MCF 10A (cell line): ENCODE data around the gene C4orf54. TPM values are rescaled to one million over a fixed set of nuclear protein-coding genes. Genes with fewer than 3 reads are reported as not detected.

Source experiments
- BruUV-seq: library from RNA; stranded (reverse); fragments of 400-500 nt; replicated peaks from 2 replicates; lab custom pipeline; 2021; lab: Mats Ljungman, UMichigan
- CTCF ChIA-PET: fragments of 300-600 bp; sonication (Branson Sonifier 250); formaldehyde crosslinking; extraction: SDS; loops from one replicate; lab custom pipeline; 2021; ENCODE audit warnings: antibody characterized with exemption, inconsistent platforms; lab: Yijun Ruan, JAX
- POLR2A ChIA-PET: fragments of 300-600, 350-650 bp; sonication (Branson Sonifier 250); formaldehyde crosslinking; extraction: SDS; loops from one replicate; lab custom pipeline; 2020; ENCODE audit warnings: antibody characterized with exemption, inconsistent platforms; lab: Yijun Ruan, JAX
- DNase-seq: peaks from one replicate; pipeline ENCODE4 v3.0.0-alpha.2; 2018; ENCODE audit not compliant: unreplicated experiment
- H3K27ac Mint-ChIP-seq: one replicate; pipeline ENCODE4 v1.8.0; 2022; ENCODE audit warnings: mild to moderate bottlenecking, low read depth, mixed read lengths; ENCODE audit not compliant: unreplicated experiment
- H3K27me3 Mint-ChIP-seq: one replicate; pipeline ENCODE4 v1.8.0; 2022; ENCODE audit warnings: mixed read lengths; ENCODE audit not compliant: insufficient read depth, unreplicated experiment
- H3K36me3 Mint-ChIP-seq: one replicate; pipeline ENCODE4 v1.8.0; 2022; ENCODE audit warnings: mild to moderate bottlenecking, moderate library complexity, mixed read lengths; ENCODE audit not compliant: insufficient read depth, unreplicated experiment
- H3K4me1 Mint-ChIP-seq: one replicate; pipeline ENCODE4 v1.8.0; 2022; ENCODE audit warnings: mixed read lengths; ENCODE audit not compliant: insufficient read depth, unreplicated experiment
- H3K4me3 Mint-ChIP-seq: one replicate; pipeline ENCODE4 v1.8.0; 2022; ENCODE audit warnings: mild to moderate bottlenecking, moderate library complexity, mixed read lengths; ENCODE audit not compliant: unreplicated experiment
- H3K9me3 Mint-ChIP-seq: one replicate; pipeline ENCODE4 v1.8.0; 2022; ENCODE audit warnings: mixed read lengths; ENCODE audit not compliant: unreplicated experiment
- CTCF ChIP-seq: fragments of 200-600 bp; IDR thresholded peaks from one replicate; pipeline ENCODE4 v1.8.0; 2022; ENCODE audit warnings: antibody characterized with exemption, mild to moderate bottlenecking; ENCODE audit not compliant: unreplicated experiment
- intact Hi-C: fragments of 100-400 bp; cut with micrococcal nuclease; formaldehyde crosslinking; loops from 2 replicates; pipeline ENCODE4 v1.14.1; 2022
- total RNA-seq: library from RNA; stranded (reverse); gene quantifications from 2 replicates; pipeline ENCODE4 v1.2.3, GENCODE V29; 2022

C4orf54 gene
- total RNA-seq, 1 experiment from 2014 or later: not detected

DNA sequence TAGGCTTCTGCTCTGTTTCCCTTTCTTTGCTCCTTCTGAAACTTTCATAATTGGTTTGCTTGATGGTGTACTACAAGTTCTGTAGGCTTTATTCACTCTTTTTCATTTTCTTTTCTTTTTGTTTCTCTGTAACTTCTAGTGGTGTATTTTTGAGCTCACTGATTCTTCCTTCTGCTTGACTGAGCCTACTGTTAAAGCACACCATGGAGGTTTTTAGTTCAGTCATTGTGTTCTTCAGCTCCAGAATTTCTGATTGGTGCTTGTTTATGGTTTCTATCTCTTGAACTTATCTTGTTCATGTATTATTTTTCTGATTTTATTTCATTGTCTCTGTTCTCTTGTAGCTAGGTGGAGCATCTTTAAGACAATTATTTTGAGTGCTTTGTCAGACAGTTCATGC lies 33.4 kb upstream of the C4orf54 start:
- Mint-ChIP-seq H3K27ac (no peak overlapping the region), H3K36me3 (no peaks in the 10 kb centered on the region), H3K4me1 (no peaks in the 10 kb centered on the region), H3K27me3 (no peaks in the 10 kb centered on the region), H3K9me3 (peaks cover 15% of the 10 kb centered on the region), H3K4me3 (no peak overlapping the region)
- POLR2A ChIA-PET: no interaction called here
- DNase-seq: no peak
- CTCF ChIA-PET: no interaction called here
- TF ChIP-seq CTCF: no peak
- intact Hi-C loops: loop anchor here (10.0 kb wide), 1 partner anchor 76 kb away; no protein-coding TSS in a partner anchor
- no TSS peak for BruUV-seq

DNA sequence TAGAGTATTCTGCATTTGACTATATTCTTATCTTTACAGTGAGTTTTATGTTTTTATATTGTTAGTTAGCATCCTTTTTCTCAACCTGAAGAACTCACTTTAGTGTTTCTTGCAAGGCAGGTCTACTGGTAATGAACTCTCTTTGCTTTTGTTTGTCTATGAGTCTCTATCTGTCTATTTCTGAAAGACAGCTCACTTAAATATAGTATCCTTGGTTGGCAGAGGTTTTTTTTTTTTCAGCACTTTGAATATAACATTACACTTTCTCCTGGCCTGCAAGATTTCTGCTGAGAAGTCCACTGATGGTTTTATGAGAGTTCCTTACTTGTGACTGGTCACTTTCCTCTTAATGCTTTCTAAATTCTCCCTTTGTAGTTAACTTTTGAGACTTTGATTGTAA lies 32.8 kb upstream of the C4orf54 start:
- Mint-ChIP-seq H3K4me3 (no peak overlapping the region), H3K9me3 (peaks cover 15% of the 10 kb centered on the region), H3K27ac (no peak overlapping the region), H3K27me3 (no peaks in the 10 kb centered on the region), H3K4me1 (no peaks in the 10 kb centered on the region), H3K36me3 (no peaks in the 10 kb centered on the region)
- CTCF ChIA-PET: no interaction called here
- POLR2A ChIA-PET: no interaction called here
- intact Hi-C loops: loop anchor here (10.0 kb wide), 1 partner anchor 76 kb away; no protein-coding TSS in a partner anchor
- TF ChIP-seq CTCF: no peak
- BruUV-seq: no TSS peak
- DNase-seq: no peak

- Mint-ChIP-seq H3K27me3 (peaks cover 10% of the 10 kb centered on the region), H3K27ac (no peak overlapping the region), H3K9me3 (peaks cover 15% of the 10 kb centered on the region), H3K36me3 (no peaks in the 10 kb centered on the region), H3K4me3 (no peak overlapping the region), H3K4me1 (no peaks in the 10 kb centered on the region)
- POLR2A ChIA-PET: interaction anchor here (0.9 kb wide), 1 partner anchor 24 kb away, joined by 8 read pairs; no protein-coding TSS in a partner anchor
- no peak for DNase-seq
- no peak for TF ChIP-seq CTCF
- BruUV-seq: no TSS peak
- CTCF ChIA-PET: interaction anchor here (0.7 kb wide), 1 partner anchor 226 kb away, joined by 3 read pairs; no protein-coding TSS in a partner anchor
- intact Hi-C loops: no loop called here
Measured at GRCh38 chr4:99687120-99687519, 29.5 kb upstream of the C4orf54 start.

GRCh38 chr4:99685234-99685633 lies 27.6 kb upstream of the C4orf54 start:
- TF ChIP-seq CTCF: no peak
- H3K4me1 Mint-ChIP-seq: no peaks in the 10 kb centered on the region
- H3K4me3 Mint-ChIP-seq: no peak overlapping the region
- peaks cover 11% of the 10 kb centered on the region for H3K27me3 Mint-ChIP-seq
- peaks cover 6% of the 10 kb centered on the region for H3K9me3 Mint-ChIP-seq
- intact Hi-C loops: no loop called here
- no peak for DNase-seq
- CTCF ChIA-PET: interaction anchor here (0.9 to 1.0 kb wide), 2 partner anchors 123 to 124 kb away, joined by 4 read pairs; no protein-coding TSS in a partner anchor
- no TSS peak for BruUV-seq
- H3K27ac Mint-ChIP-seq: no peak overlapping the region
- POLR2A ChIA-PET: interaction anchor here (1.0 kb wide), 1 partner anchor 26 kb away, joined by 3 read pairs; no protein-coding TSS in a partner anchor
- H3K36me3 Mint-ChIP-seq: no peaks in the 10 kb centered on the region
